NCI-H2196 treated with DMSO at 0.1 percent for 48 hours (cell line): ENCODE measurements around the gene SCD5.
"Not testable (repeated sequence)": the region's sequence is repeated elsewhere in the genome, so short reads cannot be mapped to it uniquely, and the experiment has no call there.

Source experiments
- DNase-seq: peaks from one replicate; lab custom pipeline; 2025; ENCODE audit not compliant: unreplicated experiment; lab: John Stamatoyannopoulos, UW

SCD5 gene

DNA sequence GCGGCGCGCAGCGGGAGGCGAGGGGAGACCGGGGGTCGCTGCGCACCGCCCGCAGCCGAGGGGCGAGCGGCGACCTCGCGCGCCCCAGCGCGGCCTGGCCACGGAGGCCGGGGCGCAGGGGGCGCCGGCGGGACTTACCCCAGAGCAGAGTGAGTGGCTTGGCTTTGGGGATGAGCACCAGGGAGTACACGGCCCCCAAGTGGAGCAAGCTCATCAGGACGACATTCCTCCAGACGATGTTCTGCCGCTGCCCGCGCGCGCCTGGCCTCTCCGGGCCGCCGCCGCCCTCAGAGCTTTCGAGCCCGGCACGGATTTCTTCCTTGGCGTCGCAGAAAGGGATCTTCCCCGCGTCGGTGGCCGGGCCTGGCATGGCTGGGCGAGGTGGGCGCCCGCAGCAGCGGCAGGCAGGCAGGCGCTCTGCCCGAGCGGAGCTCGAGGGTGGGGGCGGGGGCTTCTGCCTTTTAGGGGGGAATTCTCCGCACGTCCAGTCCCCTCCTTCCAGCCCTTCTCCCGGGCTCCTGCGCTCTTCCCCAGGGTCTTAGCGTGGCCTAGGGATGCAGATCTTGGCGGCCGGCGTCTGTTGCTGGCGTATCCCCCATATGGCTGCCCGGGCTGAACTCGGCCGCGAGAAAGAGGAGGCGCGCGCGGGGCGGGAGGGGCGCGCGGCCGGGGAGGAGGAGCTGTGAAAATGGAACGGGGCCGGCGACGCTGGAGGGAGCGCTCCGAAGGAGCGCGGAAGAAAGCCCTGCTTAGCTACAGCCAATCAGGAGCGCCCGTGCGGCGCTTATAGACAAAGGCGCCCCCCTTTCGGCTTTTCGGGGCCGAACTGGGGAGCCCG is at the start of gene SCD5:
Gene SCD5, minus strand, starts transcription at position 629 of the 838 bp plus-strand sequence. Its CDS starts 259 bp downstream, at position 370.
- DNase-seq = no peak

DNA sequence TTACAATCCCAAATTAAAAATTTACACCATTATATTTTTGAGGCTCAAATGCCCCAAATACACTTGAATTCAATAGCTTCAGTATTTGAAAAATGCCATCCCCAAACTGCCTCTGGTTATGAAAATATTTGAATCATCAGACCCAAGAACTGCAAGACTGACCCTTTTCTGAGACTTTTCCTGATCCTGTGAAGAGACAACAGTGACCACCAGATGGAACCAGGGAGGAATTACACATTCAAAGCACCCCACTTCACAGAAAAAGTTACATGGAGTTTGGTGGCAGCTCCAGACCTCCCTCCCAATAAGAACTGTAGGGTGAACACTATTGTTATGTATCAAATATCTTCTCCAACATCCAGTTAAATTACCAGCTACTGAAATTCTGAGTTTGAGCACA is 44.0 kb upstream of the SCD5 start:
- no peak for DNase-seq

GRCh38 chr4:82839624-82840023 is 41.0 kb upstream of the SCD5 start:
- no peak for DNase-seq

DNA sequence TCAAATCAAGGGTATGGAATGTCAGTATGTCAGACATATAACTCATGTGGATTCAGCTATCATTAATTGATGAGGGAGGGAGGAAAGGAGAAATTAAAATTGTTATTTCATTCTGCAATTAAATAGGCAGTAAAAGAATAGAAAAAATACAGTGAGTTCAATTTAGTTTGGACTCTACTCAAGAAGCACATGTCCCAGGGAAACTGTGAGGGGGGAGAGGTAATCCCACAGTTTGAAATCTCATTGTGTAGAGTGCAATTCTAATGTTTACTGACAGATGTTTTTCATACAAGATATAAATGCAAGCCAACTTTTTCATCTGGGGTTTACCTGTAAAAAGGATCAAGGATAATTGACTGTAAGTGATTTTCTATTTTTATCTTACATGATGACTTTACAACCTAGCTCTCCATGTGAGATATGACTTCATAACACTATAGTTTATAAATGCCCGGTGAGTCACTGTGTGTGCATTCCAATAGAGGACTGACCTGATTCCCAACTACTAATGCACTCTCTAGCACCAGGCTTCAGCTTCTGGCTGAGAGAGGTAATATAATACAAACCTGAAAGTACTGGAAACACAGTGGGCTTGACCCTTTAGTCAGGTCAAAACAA is 35.2 kb upstream of the SCD5 start:
- no peak for DNase-seq

GRCh38 chr4:82833060-82833459 is 34.5 kb upstream of the SCD5 start:
- not testable (repeated sequence) for DNase-seq

GRCh38 chr4:82825425-82825824 is 26.8 kb upstream of the SCD5 start:
- no peak for DNase-seq

DNA sequence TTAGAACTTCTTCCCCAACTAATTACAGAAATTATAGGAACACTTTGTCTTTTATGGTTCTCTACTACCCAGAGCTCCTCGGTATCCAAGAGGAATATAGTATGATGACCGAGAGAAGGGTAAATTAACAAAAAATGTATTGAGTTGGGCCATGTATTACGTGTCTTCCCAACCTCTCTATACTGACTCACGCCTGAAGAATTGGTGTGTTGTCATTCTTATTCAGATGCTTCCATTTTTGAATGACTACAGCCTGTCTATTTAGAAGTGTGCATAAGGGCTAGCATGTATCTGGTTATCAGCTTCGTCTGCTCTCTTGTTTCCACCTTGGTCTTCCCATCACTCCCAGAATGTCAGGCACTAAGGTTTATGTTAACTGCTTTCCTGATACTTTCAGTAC is 24.5 kb upstream of the SCD5 start:
- no peak for DNase-seq

DNA sequence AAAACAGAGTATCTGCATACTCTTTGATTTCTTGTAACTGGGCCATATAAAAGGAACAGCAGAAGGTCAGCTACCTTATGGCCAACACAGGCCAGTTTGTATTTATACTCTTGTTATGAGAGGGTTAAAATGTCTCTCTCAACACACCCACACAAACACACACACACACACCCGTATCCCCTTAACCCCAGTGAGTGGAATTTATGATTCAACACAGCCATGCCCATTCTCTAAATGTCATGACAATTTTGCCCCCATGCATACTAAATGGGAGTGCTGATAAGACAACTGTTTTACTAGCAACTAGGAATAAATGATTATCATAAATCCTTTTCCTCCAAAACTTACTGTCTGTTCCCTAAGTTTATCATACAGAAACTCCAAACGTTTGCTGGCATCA is 22.1 kb upstream of the SCD5 start:
- DNase-seq = no peak

- DNase-seq = no peak
These were observed 20.4 kb upstream of the SCD5 start for GRCh38 chr4:82818664-82819662.

DNA sequence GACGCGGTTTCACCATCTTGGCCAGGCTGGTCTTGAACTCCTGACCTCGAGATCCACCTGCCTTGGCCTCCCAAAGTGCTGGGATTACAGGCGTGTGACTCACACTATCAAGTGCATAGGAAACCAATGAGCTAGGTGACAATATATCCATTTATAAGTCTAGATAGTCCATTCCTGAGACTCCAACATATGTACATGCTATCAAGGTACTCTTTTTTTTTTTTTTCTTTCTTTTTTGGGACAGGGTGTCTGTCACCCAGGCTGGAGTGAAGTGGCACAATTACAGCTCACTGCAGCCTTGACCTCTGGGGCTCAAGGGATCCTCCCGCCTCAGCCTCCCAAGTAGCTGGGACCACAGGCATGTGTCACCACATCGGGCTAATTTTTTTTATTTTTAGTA is 18.3 kb upstream of the SCD5 start:
- not testable (repeated sequence) for DNase-seq

DNA sequence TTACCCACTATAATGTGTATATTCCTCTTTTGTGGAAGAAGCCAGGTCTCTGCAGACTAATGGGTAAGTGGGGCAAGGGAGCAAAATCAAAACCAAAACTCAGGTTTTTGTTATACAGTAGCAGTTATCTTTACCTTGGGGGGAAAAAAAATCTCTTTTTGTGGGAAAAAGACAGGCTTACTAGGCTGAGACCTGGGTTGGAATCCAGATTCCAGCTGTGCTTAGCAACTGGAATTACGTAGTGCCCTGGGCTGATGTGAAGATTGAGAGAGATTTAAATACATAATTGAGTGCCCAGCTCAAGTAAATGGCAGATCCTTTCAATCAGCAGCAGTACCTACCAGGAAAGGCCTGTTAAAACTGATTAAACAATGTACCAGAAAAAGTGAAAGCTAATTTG is 15.4 kb upstream of the SCD5 start:
- DNase-seq = no peak

- DNase-seq = no peak
These were observed 13.3 kb upstream of the SCD5 start for GRCh38 chr4:82811838-82812341.

DNA sequence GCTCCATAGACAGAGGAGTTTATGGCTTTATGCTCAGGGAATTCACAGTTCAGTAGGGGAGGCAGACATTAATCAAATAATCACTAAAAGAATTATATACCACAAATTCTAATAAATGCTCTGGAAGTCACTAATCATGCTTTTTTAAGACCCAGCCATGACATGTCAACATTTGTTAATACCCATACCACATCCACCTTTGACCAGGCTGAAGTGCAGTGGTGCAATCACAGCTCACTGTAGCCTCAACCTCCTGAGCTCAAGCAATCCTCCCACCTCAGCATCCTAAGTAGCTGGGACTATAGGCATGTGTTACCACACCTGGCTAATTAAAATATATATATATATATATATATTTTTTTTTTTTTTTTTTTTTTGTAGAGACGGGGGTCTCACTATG is 12.8 kb upstream of the SCD5 start:
- DNase-seq = no peak

DNA sequence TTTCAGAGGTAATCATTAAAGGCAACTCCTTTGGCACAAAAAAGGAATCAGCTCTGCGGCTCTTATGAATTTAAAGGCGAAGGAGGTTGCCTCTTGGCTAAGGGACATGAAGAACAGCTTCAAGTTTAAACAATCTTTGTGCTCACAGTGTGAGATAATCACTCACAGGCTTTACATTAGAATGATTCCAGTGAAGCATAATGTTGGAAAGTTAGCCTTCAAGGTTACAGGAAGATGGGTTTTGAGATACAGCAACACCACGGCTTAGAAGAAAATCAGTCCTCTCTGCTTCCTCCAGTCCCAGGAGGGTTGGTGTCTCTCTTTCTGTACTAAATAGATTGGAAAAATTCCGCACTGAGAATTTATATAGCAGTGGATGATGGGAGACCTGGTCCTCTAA is 11.6 kb upstream of the SCD5 start:
- no peak for DNase-seq

GRCh38 chr4:82809619-82810018 is 11.0 kb upstream of the SCD5 start:
- no peak for DNase-seq

DNA sequence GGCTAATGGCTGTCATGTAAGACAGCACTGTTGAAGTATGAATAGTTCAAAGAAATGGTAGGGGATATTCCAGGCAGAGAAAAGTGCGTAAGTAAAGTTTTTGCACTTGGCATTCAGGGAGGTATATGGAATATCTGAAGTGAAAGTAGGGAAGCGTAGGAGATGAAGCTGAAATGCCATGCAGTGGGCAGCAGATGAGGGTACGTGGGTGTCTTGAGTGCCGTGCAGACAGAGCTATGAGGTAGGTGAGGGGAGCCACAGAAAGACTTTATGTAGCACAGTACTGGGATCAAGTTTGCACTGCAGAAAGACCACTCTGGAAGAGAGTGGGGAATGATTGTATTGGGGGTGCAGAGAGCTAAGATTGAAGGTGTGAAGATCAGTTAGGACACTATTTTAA is 5.2 kb upstream of the SCD5 start:
- DNase-seq = no peak

DNA sequence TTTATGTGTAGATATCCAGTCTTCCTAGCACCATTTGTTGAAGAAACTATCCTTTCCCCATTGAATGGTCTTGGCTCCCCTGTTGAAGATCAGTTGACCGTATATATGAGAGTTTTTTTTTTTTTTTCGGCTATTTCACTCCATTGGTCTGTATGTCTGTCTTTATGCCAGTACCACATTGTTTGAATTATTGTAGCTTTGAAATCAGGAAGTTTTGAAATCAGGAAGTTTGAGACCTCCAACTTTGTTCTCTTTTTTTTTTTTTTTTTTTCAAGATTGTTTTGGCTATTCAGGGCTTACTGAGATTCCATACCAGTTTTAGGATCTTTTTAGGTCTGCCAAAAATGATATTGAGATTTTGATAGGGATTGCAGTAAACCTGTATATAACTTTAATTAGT is 4.3 kb upstream of the SCD5 start:
- no peak for DNase-seq

GRCh38 chr4:82801910-82802521 is 3.4 kb upstream of the SCD5 start:
- no peak for DNase-seq

DNA sequence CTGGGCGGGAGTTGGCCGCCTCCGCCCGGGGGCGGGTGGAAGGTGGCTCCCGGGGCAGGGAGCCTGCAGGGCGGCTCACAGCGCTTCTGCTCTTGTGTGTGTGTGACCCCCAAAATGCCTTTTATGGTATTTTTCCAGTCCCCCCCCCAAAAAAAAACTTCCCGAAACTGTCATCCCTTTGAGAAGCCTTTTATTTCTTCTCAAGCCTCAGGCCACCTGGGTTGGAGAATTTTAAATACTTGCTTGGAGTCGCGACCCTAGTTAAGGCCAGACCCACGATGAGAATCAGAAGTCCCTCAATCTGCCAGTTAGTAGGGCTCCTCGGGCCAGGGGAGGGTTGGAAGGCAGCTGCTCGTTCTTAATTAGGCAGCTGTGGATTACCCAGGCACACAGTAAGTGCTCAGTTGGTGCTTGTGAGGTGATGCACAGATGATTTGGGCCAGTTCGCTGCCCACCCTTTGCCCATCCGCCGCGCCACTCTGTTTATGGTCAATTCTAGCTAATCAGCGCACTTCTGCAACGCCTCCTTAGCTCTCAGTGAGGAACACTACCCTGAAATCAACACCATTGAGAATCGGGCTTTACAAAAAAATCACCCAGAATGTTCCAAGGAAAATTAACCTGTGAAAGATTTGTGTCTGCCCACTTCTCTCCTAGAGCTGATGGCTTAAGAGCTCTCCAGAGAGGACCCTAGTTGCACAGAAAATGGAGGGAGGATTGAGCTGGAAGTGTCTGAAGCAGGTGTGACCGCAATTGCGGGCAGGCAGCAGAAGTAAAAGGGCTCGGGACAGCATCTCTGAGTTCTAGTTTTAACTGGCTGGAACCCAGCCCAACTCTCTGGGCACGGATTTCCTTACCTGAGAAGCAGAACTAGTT is 648 bp upstream of the SCD5 start:
- DNase-seq = no peak
